Stomach (tissue), 4 donors: Measurements from ENCODE around the gene TSHZ2.

ENCODE experiments used
- EP300 ChIP-seq: sonication (generic); formaldehyde crosslinking; IDR thresholded peaks from one replicate; pipeline ENCODE4 v1.6.1; 2017; ENCODE audit warnings: antibody characterized with exemption
- POLR2A ChIP-seq, 4 donors: fragments of 450-650 bp; IDR thresholded peaks; one replicate each; pipeline ENCODE4 v1.6.1; 2016; ENCODE audit warnings: antibody characterized with exemption in 4 of 4, control low read depth in 2 of 4, mild to moderate bottlenecking in 1 of 4, moderate library complexity in 1 of 4
- POLR2AphosphoS5 ChIP-seq, 3 donors: sonication (generic); formaldehyde crosslinking; IDR thresholded peaks; one replicate each; pipeline ENCODE4 v1.6.1; 2016; ENCODE audit warnings: antibody characterized with exemption in 3 of 3
- TF ChIP-seq, protein P1 (sequence below), 7 experiments: fragments of 450-650 bp in 4 of 7; fragments of 200-600 bp in 3 of 7; sonication (generic) in 3 of 7; IDR thresholded peaks; one replicate each; pipeline ENCODE4 v1.5.1; 2016 to 2019; ENCODE audit warnings: antibody characterized with exemption in 7 of 7, control low read depth in 2 of 7, mild to moderate bottlenecking in 1 of 7

GRCh38 chr20:53522696-53523095 lies 550.5 kb downstream of the TSHZ2 start:
- TF ChIP-seq POLR2A (IDR thresholded peaks at IDR 0.05) (no peak), EP300 (no peak), POLR2AphosphoS5 (IDR thresholded peaks at IDR 0.05) (no peak)
- TF ChIP-seq, protein P1, sequence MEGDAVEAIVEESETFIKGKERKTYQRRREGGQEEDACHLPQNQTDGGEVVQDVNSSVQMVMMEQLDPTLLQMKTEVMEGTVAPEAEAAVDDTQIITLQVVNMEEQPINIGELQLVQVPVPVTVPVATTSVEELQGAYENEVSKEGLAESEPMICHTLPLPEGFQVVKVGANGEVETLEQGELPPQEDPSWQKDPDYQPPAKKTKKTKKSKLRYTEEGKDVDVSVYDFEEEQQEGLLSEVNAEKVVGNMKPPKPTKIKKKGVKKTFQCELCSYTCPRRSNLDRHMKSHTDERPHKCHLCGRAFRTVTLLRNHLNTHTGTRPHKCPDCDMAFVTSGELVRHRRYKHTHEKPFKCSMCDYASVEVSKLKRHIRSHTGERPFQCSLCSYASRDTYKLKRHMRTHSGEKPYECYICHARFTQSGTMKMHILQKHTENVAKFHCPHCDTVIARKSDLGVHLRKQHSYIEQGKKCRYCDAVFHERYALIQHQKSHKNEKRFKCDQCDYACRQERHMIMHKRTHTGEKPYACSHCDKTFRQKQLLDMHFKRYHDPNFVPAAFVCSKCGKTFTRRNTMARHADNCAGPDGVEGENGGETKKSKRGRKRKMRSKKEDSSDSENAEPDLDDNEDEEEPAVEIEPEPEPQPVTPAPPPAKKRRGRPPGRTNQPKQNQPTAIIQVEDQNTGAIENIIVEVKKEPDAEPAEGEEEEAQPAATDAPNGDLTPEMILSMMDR (IDR thresholded peaks at IDR 0.05), result no peak
